Germinal center (tissue), 1 donor: ENCODE results near the gene TFR2.

Experiments
- DNase-seq: peaks from one replicate; pipeline ENCODE4 v3.0.0; 2012; ENCODE audit warnings: mixed read lengths, low spot score

Gene TFR2

DNA sequence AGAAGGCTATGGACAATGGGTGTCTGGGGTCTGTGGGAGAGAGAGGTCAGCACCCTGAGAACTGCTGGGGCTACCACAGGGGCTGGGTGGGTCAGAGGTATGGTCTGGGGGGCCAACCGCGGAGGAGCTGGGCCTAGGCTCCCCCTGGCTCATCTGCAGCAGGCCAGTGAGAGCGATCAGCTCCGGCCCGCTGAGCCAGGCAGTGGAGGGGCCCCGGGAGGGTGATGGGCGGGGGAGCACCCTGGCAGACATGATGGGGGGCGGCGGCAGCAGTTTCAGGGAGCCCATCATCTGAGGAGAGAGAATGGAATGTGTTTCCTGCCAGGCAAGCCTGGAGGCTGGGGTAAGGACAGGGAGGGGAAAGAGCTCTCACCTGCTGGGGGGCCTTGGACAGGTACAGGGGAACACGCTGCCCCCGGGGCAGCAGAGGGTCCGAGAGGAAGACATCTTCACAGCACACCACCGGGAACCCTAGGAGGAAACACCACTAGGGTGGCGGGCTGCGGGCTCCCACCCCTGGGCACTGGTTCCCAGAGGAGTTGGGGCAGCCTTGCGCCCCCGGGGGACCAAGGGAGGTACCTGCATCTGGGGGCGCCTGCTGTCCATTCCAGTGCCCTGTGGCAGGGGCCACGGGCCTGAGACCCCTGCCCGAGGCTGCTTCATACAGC, 68.9 kb downstream of the TFR2 start:
- no peak for DNase-seq

GRCh38 chr7:100571829-100572116, 69.6 kb downstream of the TFR2 start:
- no peak for DNase-seq

- DNase-seq = no peak
These were observed 70.2 kb downstream of the TFR2 start for GRCh38 chr7:100570954-100571828.
